G401 (cell line): ENCODE measurements around the gene ARL2. TPM values are rescaled to one million over a fixed set of nuclear protein-coding genes. Genes with fewer than 3 reads are reported as not detected.
"Not testable (repeated sequence)": the region's sequence is repeated elsewhere in the genome, so short reads cannot be mapped to it uniquely, and the experiment has no call there.

Experiments used
- DNase-seq: peaks from one replicate; pipeline ENCODE4 v3.0.0-alpha.2; 2015; ENCODE audit warnings: low spot score
- in situ Hi-C: cut with HindIII; loops from 2 replicates; pipeline ENCODE4 v1.10.0; 2016; ENCODE audit warnings: low sequenced_read_pairs, mixed read lengths
- total RNA-seq: library from RNA; depleted of rRNA; stranded (reverse); fragments of >200 nt; shearing (Covaris generic); gene quantifications from 2 replicates; pipeline ENCODE4 v1.2.3, GENCODE V29; 2014; rRNA removed

The ARL2 gene
- total RNA-seq: 175 and 216 TPM in 2 replicates

- in situ Hi-C loops: no loop called here
- peak; percentile 90 for DNase-seq
These were observed at the start of gene ARL2 for GRCh38 chr11:65013888-65014725. Gene ARL2, plus strand, starts transcription at chr11:65014160. Its CDS starts 48 bp downstream, at chr11:65014208.

GRCh38 chr11:64967375-64967774 lies 46.6 kb upstream of the ARL2 start:
- in situ Hi-C loops: no loop called here
- DNase-seq: no peak

GRCh38 chr11:64969209-64969608 lies 44.8 kb upstream of the ARL2 start:
- in situ Hi-C loops: no loop called here
- peak; percentile 91 for DNase-seq

GRCh38 chr11:64970731-64971151 lies 43.2 kb upstream of the ARL2 start:
- no peak for DNase-seq
- in situ Hi-C loops: no loop called here

- peak; percentile 84 for DNase-seq
- in situ Hi-C loops: no loop called here
These were observed 42.3 kb upstream of the ARL2 start, which contains the start of gene MAJIN for GRCh38 chr11:64971421-64972233. Gene MAJIN, minus strand, starts transcription at chr11:64972108. Its CDS starts 12,703 bp downstream, at chr11:64959405.

GRCh38 chr11:64974124-64974523 lies 39.8 kb upstream of the ARL2 start:
- in situ Hi-C loops: no loop called here

GRCh38 chr11:64976651-64977050 lies 37.3 kb upstream of the ARL2 start:
- in situ Hi-C loops: no loop called here
- no peak for DNase-seq

More at GRCh38 chr11:64974124-64974523, 39.8 kb upstream of the ARL2 start:
- no peak for DNase-seq

- DNase-seq, in situ Hi-C loops: not testable (repeated sequence)
These were observed 30.6 kb upstream of the ARL2 start for GRCh38 chr11:64983339-64983738.

GRCh38 chr11:64987998-64988854 lies 25.7 kb upstream of the ARL2 start:
- in situ Hi-C loops: no loop called here
- no peak for DNase-seq

GRCh38 chr11:64989416-64989815 lies 24.5 kb upstream of the ARL2 start:
- in situ Hi-C loops: no loop called here
- no peak for DNase-seq

GRCh38 chr11:64990222-64990923 lies 23.6 kb upstream of the ARL2 start:
- in situ Hi-C loops: no loop called here
- no peak for DNase-seq

- no peak for DNase-seq
- in situ Hi-C loops: no loop called here
These were observed 19.6 kb upstream of the ARL2 start for GRCh38 chr11:64994318-64994717.

- in situ Hi-C loops: no loop called here
- no peak for DNase-seq
These were observed 17.6 kb upstream of the ARL2 start for GRCh38 chr11:64996327-64996709.

GRCh38 chr11:64996710-64997380 lies 17.1 kb upstream of the ARL2 start, which contains the start of gene BATF2:
Gene BATF2, minus strand, starts transcription at chr11:64996971. Its CDS starts 57 bp downstream, at chr11:64996914.
- peak; percentile 51 for DNase-seq
- in situ Hi-C loops: no loop called here

- in situ Hi-C loops: no loop called here
These were observed 15.8 kb upstream of the ARL2 start for GRCh38 chr11:64998141-64998540.

GRCh38 chr11:64998690-64999431 lies 15.1 kb upstream of the ARL2 start:
- in situ Hi-C loops: no loop called here
- DNase-seq: no peak

More at GRCh38 chr11:64998141-64998540, 15.8 kb upstream of the ARL2 start:
- no peak for DNase-seq

GRCh38 chr11:64999478-64999877 lies 14.5 kb upstream of the ARL2 start:
- in situ Hi-C loops: no loop called here
- no peak for DNase-seq
